Measurements from ENCODE around the gene ITPKC.

Gene ITPKC

GRCh38 chr19:40758491-40758890 is 41.6 kb downstream of the ITPKC start:
- Histone ChIP-seq H3K27ac (no peak overlapping the region; the same call in 1 of the 2 replicates), H3K4me3 (IDR thresholded peaks at IDR 0.05; ENCODE audit: insufficient read depth, low read depth, low read length) (no peak overlapping the region), H3K4me2 (no peak overlapping the region), H3K27me3 (ENCODE audit: insufficient read depth, low read depth) (no peaks in the 10 kb centered on the region), H3K79me2 (ENCODE audit: insufficient read depth, low read depth) (peaks cover 50% of the 10 kb centered on the region), H3K9ac (no peak overlapping the region), H2AFZ (ENCODE audit: low read depth) (no peak overlapping the region), H3K4me1 (ENCODE audit: low read depth, poor library complexity, severe bottlenecking) (peaks cover 30% of the 10 kb centered on the region), H3K36me3 (ENCODE audit: insufficient read depth) (peaks cover 41% of the 10 kb centered on the region; the same call in 1 of the 2 replicates), H4K20me1 (ENCODE audit: insufficient read depth) (peaks cover 19% of the 10 kb centered on the region)
- TF ChIP-seq, protein P1, sequence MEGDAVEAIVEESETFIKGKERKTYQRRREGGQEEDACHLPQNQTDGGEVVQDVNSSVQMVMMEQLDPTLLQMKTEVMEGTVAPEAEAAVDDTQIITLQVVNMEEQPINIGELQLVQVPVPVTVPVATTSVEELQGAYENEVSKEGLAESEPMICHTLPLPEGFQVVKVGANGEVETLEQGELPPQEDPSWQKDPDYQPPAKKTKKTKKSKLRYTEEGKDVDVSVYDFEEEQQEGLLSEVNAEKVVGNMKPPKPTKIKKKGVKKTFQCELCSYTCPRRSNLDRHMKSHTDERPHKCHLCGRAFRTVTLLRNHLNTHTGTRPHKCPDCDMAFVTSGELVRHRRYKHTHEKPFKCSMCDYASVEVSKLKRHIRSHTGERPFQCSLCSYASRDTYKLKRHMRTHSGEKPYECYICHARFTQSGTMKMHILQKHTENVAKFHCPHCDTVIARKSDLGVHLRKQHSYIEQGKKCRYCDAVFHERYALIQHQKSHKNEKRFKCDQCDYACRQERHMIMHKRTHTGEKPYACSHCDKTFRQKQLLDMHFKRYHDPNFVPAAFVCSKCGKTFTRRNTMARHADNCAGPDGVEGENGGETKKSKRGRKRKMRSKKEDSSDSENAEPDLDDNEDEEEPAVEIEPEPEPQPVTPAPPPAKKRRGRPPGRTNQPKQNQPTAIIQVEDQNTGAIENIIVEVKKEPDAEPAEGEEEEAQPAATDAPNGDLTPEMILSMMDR (conservative IDR thresholded peaks at IDR 0.05; ENCODE audit: low read depth, low read length): no peak

DNA sequence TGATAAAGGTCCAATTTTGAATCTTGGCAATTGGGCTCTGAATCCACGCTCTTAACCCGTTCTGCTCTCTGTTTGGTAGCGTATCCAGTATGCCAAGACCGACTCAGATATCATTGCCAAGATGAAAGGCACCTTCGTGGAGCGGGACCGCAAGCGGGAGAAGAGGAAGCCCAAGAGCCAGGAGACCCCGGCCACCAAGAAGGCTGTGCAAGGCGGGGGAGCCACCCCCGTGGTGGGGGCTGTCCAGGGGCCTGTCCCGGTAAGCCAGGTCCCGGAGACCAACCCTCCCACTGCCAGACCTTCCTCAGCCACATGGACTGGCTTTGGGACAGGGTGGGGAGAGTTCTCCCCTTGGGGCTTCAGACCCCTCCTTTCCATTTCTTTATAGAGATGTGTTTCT is 42.4 kb downstream of the ITPKC start:
- Histone ChIP-seq H3K27ac (no peak overlapping the region), H3K36me3 (ENCODE audit: insufficient read depth) (peaks cover 45% of the 10 kb centered on the region; the same call in 1 of the 2 replicates), H3K4me2 (no peak overlapping the region), H3K27me3 (ENCODE audit: insufficient read depth, low read depth) (no peaks in the 10 kb centered on the region), H3K4me3 (IDR thresholded peaks at IDR 0.05; ENCODE audit: insufficient read depth, low read depth, low read length) (no peak overlapping the region), H3K9ac (no peak overlapping the region), H2AFZ (ENCODE audit: low read depth) (no peak overlapping the region), H3K79me2 (ENCODE audit: insufficient read depth, low read depth) (peaks cover 41% of the 10 kb centered on the region), H3K4me1 (ENCODE audit: low read depth, poor library complexity, severe bottlenecking) (peaks cover 22% of the 10 kb centered on the region), H4K20me1 (ENCODE audit: insufficient read depth) (peaks cover 19% of the 10 kb centered on the region)
- TF ChIP-seq, protein P1 (conservative IDR thresholded peaks at IDR 0.05; ENCODE audit: low read depth, low read length): no peak

DNA sequence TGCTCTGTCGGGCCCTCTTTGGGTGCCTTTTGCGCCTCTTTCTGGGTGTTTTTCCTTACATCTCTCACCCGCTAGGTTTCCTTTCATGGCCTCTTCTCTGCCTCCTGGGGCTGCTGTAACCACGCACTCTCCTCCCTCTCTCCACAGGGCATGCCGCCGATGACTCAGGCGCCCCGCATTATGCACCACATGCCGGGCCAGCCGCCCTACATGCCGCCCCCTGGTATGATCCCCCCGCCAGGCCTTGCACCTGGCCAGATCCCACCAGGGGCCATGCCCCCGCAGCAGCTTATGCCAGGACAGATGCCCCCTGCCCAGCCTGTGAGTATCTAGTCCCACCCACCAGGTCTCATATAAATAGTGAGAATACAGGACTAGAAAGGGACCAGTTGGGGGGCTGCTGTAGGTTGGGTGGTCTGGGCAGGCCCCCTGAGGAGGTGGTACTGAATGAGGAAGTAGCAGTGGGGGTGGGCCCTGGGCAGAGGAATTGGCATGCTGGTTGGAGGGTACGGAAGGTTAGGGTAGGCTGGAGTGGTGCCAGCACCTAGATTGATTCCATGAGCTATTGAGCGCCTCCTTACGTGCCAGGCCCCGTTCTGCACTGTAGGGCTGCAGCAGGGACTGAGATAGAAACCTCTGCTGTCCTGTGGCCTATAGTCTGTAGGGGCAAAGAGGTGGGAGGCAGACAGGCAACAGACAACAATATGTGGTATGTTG is 46.0 kb downstream of the ITPKC start:
- H3K4me3 ChIP-seq (IDR thresholded peaks at IDR 0.05; ENCODE audit: insufficient read depth, low read depth, low read length): no peak overlapping the region
- H3K4me2 ChIP-seq: no peak overlapping the region
- no peak overlapping the region for H3K27ac ChIP-seq
- H3K79me2 ChIP-seq (ENCODE audit: insufficient read depth, low read depth): peaks cover 8% of the 10 kb centered on the region; the same call in 1 of the 2 replicates
- peaks cover 3% of the 10 kb centered on the region for H3K4me1 ChIP-seq (ENCODE audit: low read depth, poor library complexity, severe bottlenecking)
- TF ChIP-seq, protein P1 (conservative IDR thresholded peaks at IDR 0.05; ENCODE audit: low read depth, low read length): no peak
- 0 out of 2 replicates have a peak, but pooled peaks cover 4% of the 10 kb centered on the region for H4K20me1 ChIP-seq (ENCODE audit: insufficient read depth)
- H2AFZ ChIP-seq (ENCODE audit: low read depth): no peak overlapping the region
- peaks cover 54% of the 10 kb centered on the region; the same call in 1 of the 2 replicates for H3K36me3 ChIP-seq (ENCODE audit: insufficient read depth)
- H3K27me3 ChIP-seq (ENCODE audit: insufficient read depth, low read depth): no peaks in the 10 kb centered on the region
- H3K9ac ChIP-seq: no peak overlapping the region

DNA sequence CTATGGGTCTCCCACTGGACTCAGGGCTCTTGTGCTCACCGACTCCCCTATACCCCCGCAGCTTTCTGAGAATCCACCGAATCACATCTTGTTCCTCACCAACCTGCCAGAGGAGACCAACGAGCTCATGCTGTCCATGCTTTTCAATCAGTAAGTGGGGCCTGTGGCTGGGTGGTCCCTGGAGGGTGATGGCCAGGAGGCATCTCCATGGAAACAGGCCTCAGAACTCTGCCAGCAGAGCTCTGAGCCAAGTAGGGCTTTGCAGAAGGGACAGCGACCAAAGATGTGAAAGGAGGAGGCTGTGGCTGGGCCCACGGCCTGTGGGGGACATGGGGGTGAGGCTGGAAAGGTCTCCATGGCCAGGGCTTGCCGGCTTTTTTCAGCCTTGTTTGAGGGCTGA is 46.6 kb downstream of the ITPKC start:
- Histone ChIP-seq H4K20me1 (ENCODE audit: insufficient read depth) (0 out of 2 replicates have a peak, but pooled peaks cover 4% of the 10 kb centered on the region), H3K27ac (no peak overlapping the region), H3K4me2 (no peak overlapping the region), H3K4me1 (ENCODE audit: low read depth, poor library complexity, severe bottlenecking) (peaks cover 5% of the 10 kb centered on the region), H3K27me3 (ENCODE audit: insufficient read depth, low read depth) (no peaks in the 10 kb centered on the region), H3K79me2 (ENCODE audit: insufficient read depth, low read depth) (peaks cover 2% of the 10 kb centered on the region; the same call in 1 of the 2 replicates), H3K4me3 (IDR thresholded peaks at IDR 0.05; ENCODE audit: insufficient read depth, low read depth, low read length) (no peak overlapping the region), H3K9ac (no peak overlapping the region), H3K36me3 (ENCODE audit: insufficient read depth) (peaks cover 50% of the 10 kb centered on the region; the same call in 1 of the 2 replicates), H2AFZ (ENCODE audit: low read depth) (no peak overlapping the region)
- TF ChIP-seq, protein P1 (conservative IDR thresholded peaks at IDR 0.05; ENCODE audit: low read depth, low read length): no peak
